K562 treated with DMSO at 1 percent for 24 hours (cell line): ENCODE results near the gene FAM124A. TPM values are rescaled to one million over a fixed set of nuclear protein-coding genes. Genes with fewer than 3 reads are reported as not detected.

Experiments
- total RNA-seq: library from RNA; unstranded; fragments of 300-600 nt; gene quantifications from 2 replicates; pipeline ENCODE4 v1.2.3, GENCODE V29; 2022; ENCODE audit warnings: low read depth; ENCODE audit not compliant: insufficient read depth

Gene FAM124A
- not detected in 2 replicates for total RNA-seq

GRCh38 chr13:51222037-51222685 is at the start of gene FAM124A:
FAM124A (plus strand) TSS chr13:51222398; CDS start chr13:51222502, 104 bp downstream.

Other genes with a start within 250 kb of the FAM124A start
- gene C13orf42, start 111.1 kb upstream of the FAM124A start, total RNA-seq, result not detected in 2 replicates
- not detected in 2 replicates for gene SERPINE3, start 117.3 kb downstream of the FAM124A start, total RNA-seq
- 13.6 and 16.0 TPM in 2 replicates for gene INTS6, start 230.6 kb downstream of the FAM124A start, total RNA-seq